Loucy (cell line): ENCODE measurements around the gene MRPL19.

Source experiments
- EZH2phosphoT487 ChIP-seq: fragments of 200-600 bp; IDR thresholded peaks from 2 replicates; pipeline ENCODE4 v1.6.1; 2018; ENCODE audit warnings: antibody characterized with exemption, mild to moderate bottlenecking, moderate library complexity, borderline replicate concordance
- TF ChIP-seq, protein P1 (sequence below): fragments of 200-600 bp; sonication (generic); conservative IDR thresholded peaks from 2 replicates; pipeline ENCODE4 v1.5.1; 2014; ENCODE audit warnings: mild to moderate bottlenecking, antibody characterized with exemption, low read length

DNA sequence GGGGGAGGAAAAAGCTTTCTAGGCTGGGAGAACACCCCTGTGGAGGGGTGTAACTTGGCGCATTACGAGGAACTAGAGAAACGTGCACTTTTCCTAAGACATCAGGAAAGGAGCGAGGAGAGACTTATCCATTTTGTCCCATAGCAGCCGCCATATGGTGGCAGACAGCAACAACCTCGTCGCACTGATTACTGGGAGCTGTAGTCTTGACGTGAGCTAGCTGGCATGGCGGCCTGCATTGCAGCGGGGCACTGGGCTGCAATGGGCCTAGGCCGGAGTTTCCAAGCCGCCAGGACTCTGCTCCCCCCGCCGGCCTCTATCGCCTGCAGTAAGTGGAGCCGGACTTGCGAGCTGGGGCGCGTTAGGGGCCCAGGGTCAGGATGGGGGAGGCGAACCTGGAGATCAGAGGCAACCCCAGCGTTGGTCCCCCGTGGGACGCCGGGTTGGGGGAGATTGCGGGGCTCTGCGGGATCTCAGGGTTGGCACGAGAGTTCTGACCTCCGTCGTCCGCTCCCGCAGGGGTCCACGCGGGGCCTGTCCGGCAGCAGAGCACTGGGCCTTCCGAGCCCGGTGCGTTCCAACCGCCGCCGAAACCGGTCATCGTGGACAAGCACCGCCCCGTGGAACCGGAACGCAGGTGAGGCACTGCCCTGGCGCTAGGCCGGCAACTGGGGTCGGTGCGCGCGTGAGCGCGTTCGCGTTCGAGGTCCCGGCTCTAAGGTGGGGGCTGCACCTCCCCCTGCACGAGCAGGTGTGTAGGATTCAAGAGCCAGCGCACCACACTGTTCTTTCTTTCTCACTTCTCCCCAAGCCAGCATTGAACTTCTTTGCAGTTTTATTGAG lies at the start of gene MRPL19:
- TF ChIP-seq, protein P1, sequence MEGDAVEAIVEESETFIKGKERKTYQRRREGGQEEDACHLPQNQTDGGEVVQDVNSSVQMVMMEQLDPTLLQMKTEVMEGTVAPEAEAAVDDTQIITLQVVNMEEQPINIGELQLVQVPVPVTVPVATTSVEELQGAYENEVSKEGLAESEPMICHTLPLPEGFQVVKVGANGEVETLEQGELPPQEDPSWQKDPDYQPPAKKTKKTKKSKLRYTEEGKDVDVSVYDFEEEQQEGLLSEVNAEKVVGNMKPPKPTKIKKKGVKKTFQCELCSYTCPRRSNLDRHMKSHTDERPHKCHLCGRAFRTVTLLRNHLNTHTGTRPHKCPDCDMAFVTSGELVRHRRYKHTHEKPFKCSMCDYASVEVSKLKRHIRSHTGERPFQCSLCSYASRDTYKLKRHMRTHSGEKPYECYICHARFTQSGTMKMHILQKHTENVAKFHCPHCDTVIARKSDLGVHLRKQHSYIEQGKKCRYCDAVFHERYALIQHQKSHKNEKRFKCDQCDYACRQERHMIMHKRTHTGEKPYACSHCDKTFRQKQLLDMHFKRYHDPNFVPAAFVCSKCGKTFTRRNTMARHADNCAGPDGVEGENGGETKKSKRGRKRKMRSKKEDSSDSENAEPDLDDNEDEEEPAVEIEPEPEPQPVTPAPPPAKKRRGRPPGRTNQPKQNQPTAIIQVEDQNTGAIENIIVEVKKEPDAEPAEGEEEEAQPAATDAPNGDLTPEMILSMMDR = no peak
- TF ChIP-seq EZH2phosphoT487 = no peak
